HepG2 (cell line): Measurements from ENCODE around the gene PTPRC. TPM values are rescaled to one million over a fixed set of nuclear protein-coding genes. Genes with fewer than 3 reads are reported as not detected.

Experiments used
- BRCA1 ChIP-seq: sonication (generic); formaldehyde crosslinking; IDR thresholded peaks from 2 replicates; pipeline ENCODE4 v1.4.0; 2020; ENCODE audit warnings: missing genetic modification reagents
- HNF4G ChIP-seq, 2 experiments: sonication (generic) in 1 of 2; formaldehyde crosslinking in 1 of 2; IDR thresholded peaks; 2 replicates each; pipeline versions ENCODE4 v1.4.0 to v1.6.1; 2011 to 2020; ENCODE audit warnings: borderline replicate concordance in 2 of 2, low read depth in 2 of 2, mild to moderate bottlenecking in 2 of 2, low read length in 1 of 2, missing genetic modification reagents in 1 of 2, moderate library complexity in 1 of 2
- HOXD1 ChIP-seq: sonication (generic); formaldehyde crosslinking; IDR thresholded peaks from 2 replicates; pipeline ENCODE4 v1.5.0; 2020; ENCODE audit warnings: missing genetic modification reagents
- ZBTB20 ChIP-seq: sonication (generic); formaldehyde crosslinking; IDR thresholded peaks from 2 replicates; pipeline ENCODE4 v1.8.1; 2023; ENCODE audit warnings: missing genetic modification reagents, low read depth, mild to moderate bottlenecking, borderline replicate concordance
- ZKSCAN8 ChIP-seq: IDR thresholded peaks from 2 replicates; pipeline ENCODE4 v1.6.1; 2016; ENCODE audit warnings: borderline replicate concordance, missing genetic modification reagents, missing compliant biosample characterization
- ZNF367 ChIP-seq: sonication (generic); formaldehyde crosslinking; IDR thresholded peaks from 2 replicates; pipeline ENCODE4 v1.4.0; 2020; ENCODE audit warnings: missing genetic modification reagents, borderline replicate concordance
- polyA plus RNA-seq, 8 experiments: library from polyadenylated mRNA; depleted of rRNA in 3 of 8; stranded (reverse) in 7 of 8; unstranded in 1 of 8; fragments of >200 nt; fragmentation: Illumina TruSeq in 4 of 8; extraction: Trizol in 4 of 8; gene quantifications; 2 replicates each; pipeline versions ENCODE4 v1.2.1 to v1.2.3, GENCODE V29; 2011 to 2016; ENCODE audit warnings: low read depth in 4 of 8, missing spikeins in 1 of 8, mixed read lengths in 1 of 8; ENCODE audit not compliant: insufficient read depth in 1 of 8
- total RNA-seq, 5 experiments: library from RNA; depleted of rRNA; stranded (reverse); fragments of >200 nt; fragmentation: Illumina TruSeq; extraction: Trizol; gene quantifications; 2 replicates each; pipeline ENCODE4 v1.2.3, GENCODE V29; 2016; ENCODE audit warnings: low read depth in 1 of 5
- TF ChIP-seq, protein P1 (sequence below), 2 experiments: fragments of 450-650 bp in 1 of 2; sonication (generic) in 1 of 2; formaldehyde crosslinking in 1 of 2; IDR thresholded peaks; 2 replicates each; pipeline versions ENCODE4 v1.6.1 to v1.8.0; 2016 to 2022; ENCODE audit warnings: antibody characterized with exemption in 1 of 2, mild to moderate bottlenecking in 1 of 2, missing genetic modification reagents in 1 of 2
- TF ChIP-seq, protein P2 (sequence below): sonication (generic); formaldehyde crosslinking; IDR thresholded peaks from 2 replicates; pipeline ENCODE4 v1.4.0; 2020; ENCODE audit warnings: missing genetic modification reagents, borderline replicate concordance
- TF ChIP-seq, protein P3 (sequence below): sonication (generic); formaldehyde crosslinking; IDR thresholded peaks from 2 replicates; pipeline ENCODE4 v1.9.0; 2022; ENCODE audit warnings: low read depth, missing genetic modification reagents
- TF ChIP-seq, protein P4 (sequence below): sonication (generic); formaldehyde crosslinking; IDR thresholded peaks from 2 replicates; pipeline ENCODE4 v1.4.0; 2020; ENCODE audit warnings: missing genetic modification reagents

Gene PTPRC
- total and polyA plus RNA-seq, 2 of the 13 experiments (the other 11 are each of a cell fraction or from before 2014, with no cell fraction given): not detected

DNA sequence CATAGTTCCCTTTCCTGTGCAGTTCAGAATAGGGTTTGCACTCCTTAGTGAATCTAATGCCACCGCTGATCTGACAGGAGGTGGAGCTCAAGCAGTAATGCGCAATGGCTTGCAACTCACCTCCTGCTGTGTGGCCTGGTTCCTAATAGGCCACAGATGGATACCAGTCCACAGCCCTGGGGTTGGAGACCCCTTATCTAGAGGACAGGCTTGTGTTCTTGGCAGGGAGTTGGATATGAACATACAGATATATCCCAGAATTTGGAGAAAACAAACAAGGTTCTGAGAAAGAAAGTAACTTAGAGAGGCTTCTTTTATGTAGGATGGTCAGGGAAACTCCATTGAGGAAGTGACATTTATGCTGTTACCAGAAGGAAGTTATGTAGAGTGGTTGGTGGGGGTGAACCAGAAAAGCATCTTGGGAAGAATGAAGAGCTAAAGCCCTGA is 5.1 kb upstream of the PTPRC start (continued):
- TF ChIP-seq, protein P1, sequence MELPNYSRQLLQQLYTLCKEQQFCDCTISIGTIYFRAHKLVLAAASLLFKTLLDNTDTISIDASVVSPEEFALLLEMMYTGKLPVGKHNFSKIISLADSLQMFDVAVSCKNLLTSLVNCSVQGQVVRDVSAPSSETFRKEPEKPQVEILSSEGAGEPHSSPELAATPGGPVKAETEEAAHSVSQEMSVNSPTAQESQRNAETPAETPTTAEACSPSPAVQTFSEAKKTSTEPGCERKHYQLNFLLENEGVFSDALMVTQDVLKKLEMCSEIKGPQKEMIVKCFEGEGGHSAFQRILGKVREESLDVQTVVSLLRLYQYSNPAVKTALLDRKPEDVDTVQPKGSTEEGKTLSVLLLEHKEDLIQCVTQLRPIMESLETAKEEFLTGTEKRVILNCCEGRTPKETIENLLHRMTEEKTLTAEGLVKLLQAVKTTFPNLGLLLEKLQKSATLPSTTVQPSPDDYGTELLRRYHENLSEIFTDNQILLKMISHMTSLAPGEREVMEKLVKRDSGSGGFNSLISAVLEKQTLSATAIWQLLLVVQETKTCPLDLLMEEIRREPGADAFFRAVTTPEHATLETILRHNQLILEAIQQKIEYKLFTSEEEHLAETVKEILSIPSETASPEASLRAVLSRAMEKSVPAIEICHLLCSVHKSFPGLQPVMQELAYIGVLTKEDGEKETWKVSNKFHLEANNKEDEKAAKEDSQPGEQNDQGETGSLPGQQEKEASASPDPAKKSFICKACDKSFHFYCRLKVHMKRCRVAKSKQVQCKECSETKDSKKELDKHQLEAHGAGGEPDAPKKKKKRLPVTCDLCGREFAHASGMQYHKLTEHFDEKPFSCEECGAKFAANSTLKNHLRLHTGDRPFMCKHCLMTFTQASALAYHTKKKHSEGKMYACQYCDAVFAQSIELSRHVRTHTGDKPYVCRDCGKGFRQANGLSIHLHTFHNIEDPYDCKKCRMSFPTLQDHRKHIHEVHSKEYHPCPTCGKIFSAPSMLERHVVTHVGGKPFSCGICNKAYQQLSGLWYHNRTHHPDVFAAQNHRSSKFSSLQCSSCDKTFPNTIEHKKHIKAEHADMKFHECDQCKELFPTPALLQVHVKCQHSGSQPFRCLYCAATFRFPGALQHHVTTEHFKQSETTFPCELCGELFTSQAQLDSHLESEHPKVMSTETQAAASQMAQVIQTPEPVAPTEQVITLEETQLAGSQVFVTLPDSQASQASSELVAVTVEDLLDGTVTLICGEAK (IDR thresholded peaks at IDR 0.05): no peak
- TF ChIP-seq, protein P1 (CRISPR knock-in tag; IDR thresholded peaks at IDR 0.05): no peak
- TF ChIP-seq ZKSCAN8 (CRISPR knock-in tag) (no peak), BRCA1 (CRISPR knock-in tag) (no peak), HOXD1 (CRISPR knock-in tag) (no peak), ZNF367 (CRISPR knock-in tag) (no peak), ZBTB20 (CRISPR knock-in tag) (no peak), HNF4G (IDR thresholded peaks at IDR 0.05; ENCODE audit: borderline replicate concordance, low read depth, low read length) (no peak), HNF4G (CRISPR knock-in tag; IDR thresholded peaks at IDR 0.05; ENCODE audit: borderline replicate concordance, low read depth) (no peak)
- TF ChIP-seq, protein P2, sequence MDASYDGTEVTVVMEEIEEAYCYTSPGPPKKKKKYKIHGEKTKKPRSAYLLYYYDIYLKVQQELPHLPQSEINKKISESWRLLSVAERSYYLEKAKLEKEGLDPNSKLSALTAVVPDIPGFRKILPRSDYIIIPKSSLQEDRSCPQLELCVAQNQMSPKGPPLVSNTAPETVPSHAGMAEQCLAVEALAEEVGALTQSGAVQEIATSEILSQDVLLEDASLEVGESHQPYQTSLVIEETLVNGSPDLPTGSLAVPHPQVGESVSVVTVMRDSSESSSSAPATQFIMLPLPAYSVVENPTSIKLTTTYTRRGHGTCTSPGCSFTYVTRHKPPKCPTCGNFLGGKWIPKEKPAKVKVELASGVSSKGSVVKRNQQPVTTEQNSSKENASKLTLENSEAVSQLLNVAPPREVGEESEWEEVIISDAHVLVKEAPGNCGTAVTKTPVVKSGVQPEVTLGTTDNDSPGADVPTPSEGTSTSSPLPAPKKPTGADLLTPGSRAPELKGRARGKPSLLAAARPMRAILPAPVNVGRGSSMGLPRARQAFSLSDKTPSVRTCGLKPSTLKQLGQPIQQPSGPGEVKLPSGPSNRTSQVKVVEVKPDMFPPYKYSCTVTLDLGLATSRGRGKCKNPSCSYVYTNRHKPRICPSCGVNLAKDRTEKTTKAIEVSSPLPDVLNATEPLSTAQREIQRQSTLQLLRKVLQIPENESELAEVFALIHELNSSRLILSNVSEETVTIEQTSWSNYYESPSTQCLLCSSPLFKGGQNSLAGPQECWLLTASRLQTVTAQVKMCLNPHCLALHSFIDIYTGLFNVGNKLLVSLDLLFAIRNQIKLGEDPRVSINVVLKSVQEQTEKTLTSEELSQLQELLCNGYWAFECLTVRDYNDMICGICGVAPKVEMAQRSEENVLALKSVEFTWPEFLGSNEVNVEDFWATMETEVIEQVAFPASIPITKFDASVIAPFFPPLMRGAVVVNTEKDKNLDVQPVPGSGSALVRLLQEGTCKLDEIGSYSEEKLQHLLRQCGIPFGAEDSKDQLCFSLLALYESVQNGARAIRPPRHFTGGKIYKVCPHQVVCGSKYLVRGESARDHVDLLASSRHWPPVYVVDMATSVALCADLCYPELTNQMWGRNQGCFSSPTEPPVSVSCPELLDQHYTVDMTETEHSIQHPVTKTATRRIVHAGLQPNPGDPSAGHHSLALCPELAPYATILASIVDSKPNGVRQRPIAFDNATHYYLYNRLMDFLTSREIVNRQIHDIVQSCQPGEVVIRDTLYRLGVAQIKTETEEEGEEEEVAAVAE (CRISPR knock-in tag): no peak
- TF ChIP-seq, protein P3, sequence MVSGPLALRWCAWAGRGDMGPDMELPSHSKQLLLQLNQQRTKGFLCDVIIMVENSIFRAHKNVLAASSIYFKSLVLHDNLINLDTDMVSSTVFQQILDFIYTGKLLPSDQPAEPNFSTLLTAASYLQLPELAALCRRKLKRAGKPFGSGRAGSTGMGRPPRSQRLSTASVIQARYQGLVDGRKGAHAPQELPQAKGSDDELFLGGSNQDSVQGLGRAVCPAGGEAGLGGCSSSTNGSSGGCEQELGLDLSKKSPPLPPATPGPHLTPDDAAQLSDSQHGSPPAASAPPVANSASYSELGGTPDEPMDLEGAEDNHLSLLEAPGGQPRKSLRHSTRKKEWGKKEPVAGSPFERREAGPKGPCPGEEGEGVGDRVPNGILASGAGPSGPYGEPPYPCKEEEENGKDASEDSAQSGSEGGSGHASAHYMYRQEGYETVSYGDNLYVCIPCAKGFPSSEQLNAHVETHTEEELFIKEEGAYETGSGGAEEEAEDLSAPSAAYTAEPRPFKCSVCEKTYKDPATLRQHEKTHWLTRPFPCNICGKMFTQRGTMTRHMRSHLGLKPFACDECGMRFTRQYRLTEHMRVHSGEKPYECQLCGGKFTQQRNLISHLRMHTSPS: no peak
- TF ChIP-seq, protein P4, sequence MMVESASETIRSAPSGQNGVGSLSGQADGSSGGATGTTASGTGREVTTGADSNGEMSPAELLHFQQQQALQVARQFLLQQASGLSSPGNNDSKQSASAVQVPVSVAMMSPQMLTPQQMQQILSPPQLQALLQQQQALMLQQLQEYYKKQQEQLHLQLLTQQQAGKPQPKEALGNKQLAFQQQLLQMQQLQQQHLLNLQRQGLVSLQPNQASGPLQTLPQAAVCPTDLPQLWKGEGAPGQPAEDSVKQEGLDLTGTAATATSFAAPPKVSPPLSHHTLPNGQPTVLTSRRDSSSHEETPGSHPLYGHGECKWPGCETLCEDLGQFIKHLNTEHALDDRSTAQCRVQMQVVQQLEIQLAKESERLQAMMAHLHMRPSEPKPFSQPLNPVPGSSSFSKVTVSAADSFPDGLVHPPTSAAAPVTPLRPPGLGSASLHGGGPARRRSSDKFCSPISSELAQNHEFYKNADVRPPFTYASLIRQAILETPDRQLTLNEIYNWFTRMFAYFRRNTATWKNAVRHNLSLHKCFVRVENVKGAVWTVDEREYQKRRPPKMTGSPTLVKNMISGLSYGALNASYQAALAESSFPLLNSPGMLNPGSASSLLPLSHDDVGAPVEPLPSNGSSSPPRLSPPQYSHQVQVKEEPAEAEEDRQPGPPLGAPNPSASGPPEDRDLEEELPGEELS: no peak
